H4 (cell line): ENCODE measurements around the gene SPOP. TPM values are rescaled to one million over a fixed set of nuclear protein-coding genes. Genes with fewer than 3 reads are reported as not detected.

Experiments used
- DNase-seq: peaks from one replicate; pipeline ENCODE4 v3.0.0-alpha.2; 2015; ENCODE audit warnings: low spot score
- total RNA-seq: library from RNA; depleted of rRNA; stranded (reverse); fragments of >200 nt; shearing (Covaris generic); gene quantifications from 2 replicates; pipeline ENCODE4 v1.2.3, GENCODE V29; 2014

The SPOP gene
- total RNA-seq, 1 experiment from 2014 or later = 43.9 TPM

DNA sequence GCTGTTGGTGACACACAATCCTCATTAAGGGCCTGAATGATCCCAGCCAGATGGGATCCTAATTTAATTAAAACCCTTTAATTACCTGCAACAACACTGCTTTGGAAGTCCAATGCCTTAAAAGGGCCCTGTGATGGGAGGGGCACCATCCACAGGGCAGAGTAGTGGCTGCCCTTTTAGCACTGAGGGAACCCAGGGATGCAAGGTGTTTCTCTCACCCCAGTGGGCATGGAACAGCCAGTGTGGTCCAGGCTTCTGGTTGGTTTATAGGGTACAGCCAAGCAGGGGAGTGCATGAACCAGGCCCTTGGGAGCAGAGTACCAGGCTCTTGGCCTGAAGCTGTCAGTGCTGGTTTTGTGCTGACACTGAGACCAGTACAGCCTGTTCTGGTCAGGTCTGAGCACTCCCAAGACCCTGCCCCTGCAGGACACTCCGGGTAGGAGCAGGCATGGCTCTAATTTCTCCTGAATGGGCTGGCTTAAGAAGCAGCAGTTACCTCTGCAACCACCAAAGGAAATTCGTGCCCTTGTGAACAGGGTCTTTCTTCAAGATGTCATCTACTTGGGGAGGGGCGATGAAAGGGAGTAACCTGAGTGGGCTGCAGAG, 92.4 kb downstream of the SPOP start:
- DNase-seq = no peak

DNA sequence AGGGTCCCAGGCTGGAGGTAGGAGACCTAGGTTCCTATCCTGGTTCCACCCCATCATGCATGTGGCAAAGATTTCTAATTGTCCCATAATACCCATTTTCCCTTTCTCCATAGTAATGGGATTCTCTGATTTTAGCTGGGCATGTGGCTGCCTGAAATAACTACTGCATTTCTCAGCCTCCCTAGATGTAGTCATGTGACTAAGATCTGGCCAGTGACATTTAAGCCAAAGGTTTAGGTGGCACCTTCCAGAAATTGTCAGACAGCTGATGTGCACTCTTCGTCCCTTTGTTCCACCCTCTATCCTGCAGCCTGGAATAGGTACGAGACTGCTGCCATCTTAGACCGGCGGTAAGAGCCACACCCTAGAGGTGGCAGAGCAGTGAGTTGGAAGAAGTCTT, 94.0 kb downstream of the SPOP start:
- DNase-seq = no peak

DNA sequence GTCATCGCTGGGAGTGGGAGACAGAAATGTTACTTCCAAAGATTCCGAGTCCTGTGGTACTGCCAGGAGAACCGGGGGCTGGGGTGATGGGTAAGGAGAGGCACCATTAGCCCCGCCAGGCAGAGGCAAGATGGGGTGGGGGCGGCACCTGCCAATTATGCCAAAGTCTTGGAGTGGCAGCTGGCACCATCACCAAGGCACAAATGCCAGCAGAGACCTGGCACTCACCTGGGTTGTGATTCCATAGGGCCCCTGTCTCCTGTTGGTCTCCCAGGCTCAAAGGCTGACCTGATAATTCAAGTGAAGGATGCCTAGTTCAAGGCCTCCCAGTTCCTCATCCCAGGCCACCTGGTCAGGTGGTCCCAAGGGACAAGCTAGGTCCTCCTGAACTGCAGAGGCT, 94.7 kb downstream of the SPOP start:
- DNase-seq = no peak

GRCh38 chr17:49582789-49583188, 95.1 kb downstream of the SPOP start:
- DNase-seq = no peak

DNA sequence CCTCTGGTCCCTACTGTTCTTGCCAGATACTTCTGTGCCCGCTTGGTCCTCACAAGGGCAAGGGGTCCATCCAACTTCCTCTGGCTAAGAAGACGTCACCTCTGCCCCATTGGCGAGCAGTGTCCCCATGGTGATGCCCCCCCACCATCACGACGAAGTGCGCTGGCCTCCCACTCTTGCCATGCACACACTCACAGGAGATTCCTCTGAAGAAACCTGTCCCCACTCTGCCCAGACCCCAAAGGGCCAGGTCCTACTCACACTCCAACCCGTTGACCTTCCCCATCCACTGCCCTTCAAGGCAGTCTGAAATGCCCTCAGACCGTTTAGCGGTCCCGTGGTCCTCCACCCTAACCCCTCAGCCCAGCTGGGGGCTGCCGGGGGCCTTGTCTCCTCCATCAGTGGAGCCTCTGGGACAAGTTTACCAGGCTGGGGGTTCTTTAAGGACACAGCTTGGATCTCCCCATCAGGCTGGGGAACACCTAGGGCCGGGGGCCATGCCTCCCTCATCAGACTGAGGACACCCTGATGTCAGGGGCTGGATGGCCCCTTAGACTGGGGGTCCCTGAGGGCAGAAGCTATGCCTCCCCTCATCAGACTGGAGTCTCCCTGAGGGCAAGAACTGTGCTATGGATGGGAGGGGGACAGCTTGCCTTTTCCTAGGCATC, 95.7 kb downstream of the SPOP start:
- DNase-seq = no peak

DNA sequence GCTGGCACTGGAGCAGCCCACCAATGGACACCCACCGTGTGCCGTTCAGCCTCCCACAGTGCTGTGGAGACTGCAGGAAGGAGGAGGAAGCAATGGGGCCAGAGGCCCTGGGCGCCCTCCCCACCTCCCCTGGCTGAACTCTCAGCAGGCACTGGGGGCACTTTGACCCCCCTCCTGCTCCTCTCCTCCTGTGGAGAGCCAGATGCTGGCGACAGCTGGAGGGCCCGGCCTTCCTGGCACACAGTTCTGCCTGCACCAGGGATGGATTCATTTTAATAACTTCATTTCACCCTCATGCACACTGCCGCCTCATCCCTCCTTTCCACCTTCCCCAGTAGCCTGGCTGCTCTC, 96.3 kb downstream of the SPOP start:
- DNase-seq = no peak

- DNase-seq = no peak
Measured at GRCh38 chr17:49580981-49581647, 96.8 kb downstream of the SPOP start.

DNA sequence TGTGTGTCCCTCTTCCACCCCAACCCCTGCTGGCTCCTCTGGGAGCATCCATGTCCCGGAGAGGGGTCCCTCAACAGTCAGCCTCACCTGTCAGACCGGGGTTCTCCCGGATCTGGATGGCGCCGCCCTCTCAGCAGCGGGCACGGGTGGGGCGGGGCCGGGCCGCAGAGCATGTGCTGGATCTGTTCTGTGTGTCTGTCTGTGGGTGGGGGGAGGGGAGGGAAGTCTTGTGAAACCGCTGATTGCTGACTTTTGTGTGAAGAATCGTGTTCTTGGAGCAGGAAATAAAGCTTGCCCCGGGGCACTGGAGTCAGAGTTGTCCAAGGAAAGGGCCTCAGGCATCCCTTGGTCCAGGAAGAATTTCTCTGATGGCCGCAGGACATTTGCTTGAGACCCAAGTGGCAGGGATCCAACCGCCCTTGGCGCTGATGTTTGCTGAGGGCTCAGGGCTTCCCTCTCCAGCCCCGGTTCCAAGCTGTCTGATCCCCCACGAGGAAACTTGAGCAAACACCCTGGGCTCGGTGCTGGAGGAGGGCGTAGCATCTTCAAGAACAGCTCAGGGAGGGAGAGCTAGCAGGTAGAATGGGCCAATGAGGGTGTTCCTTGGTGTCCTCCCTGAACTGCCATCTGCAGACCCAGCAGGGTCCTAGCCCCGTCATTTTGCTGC, 97.7 kb downstream of the SPOP start:
- no peak for DNase-seq

GRCh38 chr17:49579522-49579921, 98.4 kb downstream of the SPOP start:
- DNase-seq = no peak

DNA sequence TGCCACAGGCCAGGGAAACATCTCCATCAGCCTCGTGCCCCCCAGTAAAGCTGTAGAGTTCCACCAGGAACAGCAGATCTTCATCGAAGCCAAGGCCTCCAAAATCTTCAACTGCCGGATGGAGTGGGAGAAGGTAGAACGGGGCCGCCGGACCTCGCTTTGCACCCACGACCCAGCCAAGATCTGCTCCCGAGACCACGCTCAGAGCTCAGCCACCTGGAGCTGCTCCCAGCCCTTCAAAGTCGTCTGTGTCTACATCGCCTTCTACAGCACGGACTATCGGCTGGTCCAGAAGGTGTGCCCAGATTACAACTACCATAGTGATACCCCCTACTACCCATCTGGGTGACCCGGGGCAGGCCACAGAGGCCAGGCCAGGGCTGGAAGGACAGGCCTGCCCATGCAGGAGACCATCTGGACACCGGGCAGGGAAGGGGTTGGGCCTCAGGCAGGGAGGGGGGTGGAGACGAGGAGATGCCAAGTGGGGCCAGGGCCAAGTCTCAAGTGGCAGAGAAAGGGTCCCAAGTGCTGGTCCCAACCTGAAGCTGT, 98.9 kb downstream of the SPOP start:
- no peak for DNase-seq

- DNase-seq = no peak
Measured at GRCh38 chr17:49578414-49578813, 99.5 kb downstream of the SPOP start.

DNA sequence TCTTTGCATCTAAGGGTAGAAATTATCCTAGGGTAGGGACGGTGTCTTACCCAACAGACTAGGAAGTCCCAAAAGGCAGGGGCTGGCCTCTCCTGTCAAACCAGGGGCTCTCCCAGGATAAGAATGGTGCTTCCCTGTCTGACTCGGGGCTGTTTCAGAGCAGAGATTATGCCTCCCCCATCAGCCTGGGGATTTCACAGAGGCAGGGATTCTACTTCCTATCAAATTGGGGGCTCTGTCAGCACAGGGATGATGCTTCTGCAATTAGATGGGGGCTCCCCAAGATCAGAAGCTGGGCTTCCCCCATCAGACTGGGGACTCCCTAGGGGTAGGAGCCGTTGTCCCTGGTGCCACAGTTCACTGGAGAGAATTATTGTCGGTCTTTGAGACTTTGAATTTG, 99.9 kb downstream of the SPOP start:
- DNase-seq = no peak

DNA sequence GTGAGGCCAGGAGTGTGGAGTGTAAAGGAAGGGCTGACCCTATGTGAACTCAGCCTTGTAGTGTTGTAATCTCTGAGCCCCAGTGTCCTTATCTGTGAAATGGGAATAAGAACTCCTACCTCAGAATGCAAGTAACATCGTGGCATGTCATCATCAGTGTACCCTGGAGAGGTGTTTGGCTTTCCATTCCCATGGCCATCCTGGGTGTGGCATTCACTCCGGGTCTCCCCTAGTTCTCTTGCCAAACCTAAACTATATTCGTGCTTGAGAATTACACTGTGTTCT, 100.3 kb downstream of the SPOP start:
- DNase-seq = no peak

GRCh38 chr17:49576917-49577649, 100.8 kb downstream of the SPOP start:
- no peak for DNase-seq

GRCh38 chr17:49576088-49576916, 101.6 kb downstream of the SPOP start:
- no peak for DNase-seq

- no peak for DNase-seq
Measured at GRCh38 chr17:49575679-49576087, 102.2 kb downstream of the SPOP start, which contains the start of gene NXPH3. TSS of gene NXPH3 (plus strand) at chr17:49575871. CDS start at chr17:49576220, 349 bp downstream.

- DNase-seq = no peak
Measured at GRCh38 chr17:49574945-49575678, 102.8 kb downstream of the SPOP start.

DNA sequence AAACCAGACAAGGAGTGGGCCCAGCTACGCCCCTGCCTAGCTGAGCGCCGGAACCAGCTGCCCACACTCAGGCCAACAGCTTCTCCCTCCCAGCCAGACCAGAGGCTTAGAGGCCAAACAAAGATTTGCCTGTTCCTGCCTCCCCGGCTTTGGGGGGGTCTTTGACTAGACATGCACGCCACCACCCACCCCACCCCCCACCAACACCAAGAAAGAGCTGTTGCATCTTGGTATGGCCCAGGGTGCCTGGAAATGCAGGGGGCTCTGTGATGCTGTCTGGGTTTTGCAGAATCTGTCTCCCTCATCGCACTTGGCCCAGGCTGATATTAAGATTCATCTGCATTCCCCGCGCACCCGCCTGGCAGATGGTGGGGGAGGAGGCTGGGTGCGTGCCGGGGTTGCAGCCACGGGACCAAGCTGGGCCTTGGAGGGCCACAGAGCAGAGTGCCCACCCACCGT, 103.5 kb downstream of the SPOP start:
- DNase-seq = no peak

- no peak for DNase-seq
Measured at GRCh38 chr17:49573510-49574322, 104.2 kb downstream of the SPOP start.
